Upper lobe of left lung (tissue), 4 donors: ENCODE measurements around the gene P3H2.

Experiments used
- CTCF ChIP-seq, 6 experiments: fragments of 450-650 bp in 4 of 6; fragments of 200-600 bp in 2 of 6; sonication (generic) in 2 of 6; IDR thresholded peaks; one replicate each; pipeline ENCODE4 v1.5.1; 2016 to 2019; ENCODE audit warnings: antibody characterized with exemption in 6 of 6
- EP300 ChIP-seq, 4 donors: sonication (generic); formaldehyde crosslinking; IDR thresholded peaks; one replicate each; pipeline ENCODE4 v1.5.1; 2017; ENCODE audit warnings: antibody characterized with exemption in 4 of 4, control low read depth in 2 of 4
- POLR2A ChIP-seq, 4 donors: fragments of 450-650 bp; IDR thresholded peaks; one replicate each; pipeline ENCODE4 v1.5.1; 2016 to 2017; ENCODE audit warnings: antibody characterized with exemption in 4 of 4, mild to moderate bottlenecking in 2 of 4
- POLR2AphosphoS5 ChIP-seq, 2 donors: sonication (generic); formaldehyde crosslinking; IDR thresholded peaks; one replicate each; pipeline ENCODE4 v1.5.1; 2017; ENCODE audit warnings: antibody characterized with exemption in 2 of 2

- TF ChIP-seq CTCF (IDR thresholded peaks at IDR 0.05) (no peak), POLR2A (IDR thresholded peaks at IDR 0.05) (no peak), POLR2AphosphoS5 (IDR thresholded peaks at IDR 0.05) (no peak), EP300 (IDR thresholded peaks at IDR 0.05) (no peak)
These were observed 14.8 kb downstream of the P3H2 start for GRCh38 chr3:190105876-190106275.
